ENCODE results near the gene DAGLA.
"Not testable (repeated sequence)": the region's sequence is repeated elsewhere in the genome, so short reads cannot be mapped to it uniquely, and the experiment has no call there.

Gene DAGLA

GRCh38 chr11:61654397-61654829 is 25.8 kb upstream of the DAGLA start:
- H3K4me3 ChIP-seq (ENCODE audit: control insufficient read depth, low read depth, low read length): no peak overlapping the region
- no peak for DNase-seq (ENCODE audit: low read depth)
- TF ChIP-seq, protein P1, sequence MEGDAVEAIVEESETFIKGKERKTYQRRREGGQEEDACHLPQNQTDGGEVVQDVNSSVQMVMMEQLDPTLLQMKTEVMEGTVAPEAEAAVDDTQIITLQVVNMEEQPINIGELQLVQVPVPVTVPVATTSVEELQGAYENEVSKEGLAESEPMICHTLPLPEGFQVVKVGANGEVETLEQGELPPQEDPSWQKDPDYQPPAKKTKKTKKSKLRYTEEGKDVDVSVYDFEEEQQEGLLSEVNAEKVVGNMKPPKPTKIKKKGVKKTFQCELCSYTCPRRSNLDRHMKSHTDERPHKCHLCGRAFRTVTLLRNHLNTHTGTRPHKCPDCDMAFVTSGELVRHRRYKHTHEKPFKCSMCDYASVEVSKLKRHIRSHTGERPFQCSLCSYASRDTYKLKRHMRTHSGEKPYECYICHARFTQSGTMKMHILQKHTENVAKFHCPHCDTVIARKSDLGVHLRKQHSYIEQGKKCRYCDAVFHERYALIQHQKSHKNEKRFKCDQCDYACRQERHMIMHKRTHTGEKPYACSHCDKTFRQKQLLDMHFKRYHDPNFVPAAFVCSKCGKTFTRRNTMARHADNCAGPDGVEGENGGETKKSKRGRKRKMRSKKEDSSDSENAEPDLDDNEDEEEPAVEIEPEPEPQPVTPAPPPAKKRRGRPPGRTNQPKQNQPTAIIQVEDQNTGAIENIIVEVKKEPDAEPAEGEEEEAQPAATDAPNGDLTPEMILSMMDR (conservative IDR thresholded peaks at IDR 0.05; ENCODE audit: control insufficient read depth, insufficient read depth, low read depth, low read length): no peak

DNA sequence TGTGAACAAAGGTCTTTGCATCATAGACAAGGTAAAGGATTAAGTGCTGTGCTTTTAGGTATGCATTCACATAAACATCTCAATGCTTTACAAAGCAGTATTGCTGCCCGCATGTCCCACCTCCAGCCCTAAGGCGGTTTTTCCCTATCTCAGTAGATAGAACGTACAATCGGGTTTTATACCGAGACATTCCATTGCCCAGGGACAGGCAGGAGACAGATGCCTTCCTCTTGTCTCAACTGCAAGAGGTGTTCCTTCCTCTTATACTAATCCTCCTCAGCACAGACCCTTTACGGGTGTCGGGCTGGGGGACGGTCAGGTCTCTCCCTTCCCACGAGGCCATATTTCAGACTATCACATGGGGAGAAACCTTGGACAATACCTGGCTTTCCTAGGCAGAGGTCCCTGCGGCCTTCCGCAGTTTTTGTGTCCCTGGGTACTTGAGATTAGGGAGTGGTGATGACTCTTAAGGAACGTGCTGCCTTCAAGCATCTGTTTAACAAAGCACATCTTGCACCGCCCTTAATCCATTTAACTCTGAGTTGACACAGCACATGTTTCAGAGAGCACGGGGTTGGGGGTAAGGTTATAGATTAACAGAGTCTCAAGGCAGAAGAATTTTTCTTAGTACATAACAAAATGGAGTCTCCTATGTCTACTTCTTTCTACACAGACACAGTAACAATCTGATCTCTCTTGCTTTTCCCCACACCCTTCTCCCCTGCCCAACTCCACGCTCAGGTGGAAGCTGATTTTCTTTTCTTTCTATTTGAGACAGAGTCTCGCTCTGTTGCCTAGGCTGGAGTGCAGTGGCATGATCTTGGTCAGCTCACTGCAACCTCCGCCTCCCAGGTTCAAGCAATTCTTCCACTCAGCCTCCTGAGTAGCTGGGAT is 24.7 kb upstream of the DAGLA start:
- H3K4me3 ChIP-seq (ENCODE audit: control insufficient read depth, low read depth, low read length); DNase-seq (ENCODE audit: low read depth): not testable (repeated sequence)

DNA sequence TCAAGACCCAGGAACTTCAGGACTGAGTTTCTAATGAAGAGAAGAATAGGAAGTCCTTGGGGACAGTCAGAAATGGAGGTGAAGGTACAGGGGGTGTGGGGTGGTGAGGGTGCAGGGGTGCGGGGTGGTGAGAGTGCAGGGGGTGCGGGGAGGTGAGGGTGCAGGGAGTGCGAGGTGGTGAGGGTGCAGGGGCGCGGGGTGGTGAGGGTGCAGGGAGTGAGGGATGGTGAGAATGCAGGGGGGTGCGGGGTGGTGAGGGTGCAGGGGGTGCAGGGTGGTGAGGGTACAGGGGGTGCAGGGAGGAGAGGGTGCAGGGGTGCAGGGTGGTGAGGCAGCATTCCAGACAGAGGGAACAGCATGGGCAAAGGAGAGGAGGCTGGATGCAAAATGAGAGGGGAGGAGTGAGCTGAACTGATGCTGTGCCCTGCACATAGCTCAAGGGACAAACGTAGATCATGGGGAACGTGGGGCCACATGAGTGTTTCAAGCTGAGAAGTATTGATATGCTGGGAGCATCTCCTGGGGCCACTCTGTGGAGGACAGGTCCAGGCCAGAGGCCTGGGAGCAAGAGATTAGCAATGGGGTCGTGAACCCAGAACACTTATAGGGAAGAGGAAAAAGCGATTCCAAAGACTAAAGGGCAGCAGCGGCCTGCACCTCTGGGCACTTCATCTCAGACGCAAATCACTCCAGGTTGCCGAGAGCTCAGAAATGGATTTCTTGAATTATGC is 23.7 kb upstream of the DAGLA start:
- TF ChIP-seq, protein P1 (conservative IDR thresholded peaks at IDR 0.05; ENCODE audit: control insufficient read depth, insufficient read depth, low read depth, low read length): no peak
- no peak overlapping the region for H3K4me3 ChIP-seq (ENCODE audit: control insufficient read depth, low read depth, low read length)
- DNase-seq (ENCODE audit: low read depth): no peak

DNA sequence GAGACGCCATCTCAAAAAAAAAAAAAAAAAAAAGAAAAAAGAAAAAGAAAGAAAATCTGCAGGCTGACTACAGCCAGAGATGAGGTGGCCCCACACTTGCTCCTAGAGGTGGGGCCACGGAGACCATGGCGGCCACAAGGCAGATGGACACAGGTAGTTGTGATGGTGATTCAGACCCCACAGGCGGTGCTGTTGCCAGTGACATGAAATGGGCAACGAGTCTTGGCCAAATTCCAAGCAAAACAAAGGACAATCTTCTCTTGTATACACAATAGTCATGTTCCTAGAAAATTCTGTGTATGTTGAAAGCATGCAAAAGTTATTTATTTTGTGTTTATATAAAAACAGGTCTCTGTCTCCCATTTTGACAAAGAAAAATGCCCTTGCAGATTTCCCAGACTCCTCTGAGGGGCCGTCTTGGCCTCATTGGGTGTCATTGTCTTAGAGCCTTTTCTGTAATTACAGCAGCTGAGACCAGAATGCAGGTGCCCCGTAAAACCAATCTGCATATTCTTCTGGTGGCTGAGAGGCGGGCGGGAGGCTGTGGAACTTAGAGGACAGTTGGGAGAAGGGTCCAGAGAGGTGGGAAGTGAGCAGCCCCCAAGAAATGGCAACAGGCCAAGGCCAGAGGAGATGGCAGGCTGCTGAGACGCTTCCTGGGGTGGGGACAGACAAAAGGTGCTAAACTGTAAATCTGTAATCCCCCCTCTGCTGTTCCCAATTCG is 22.5 kb upstream of the DAGLA start:
- TF ChIP-seq, protein P1 (conservative IDR thresholded peaks at IDR 0.05; ENCODE audit: control insufficient read depth, insufficient read depth, low read depth, low read length): no peak
- DNase-seq (ENCODE audit: low read depth): no peak
- no peak overlapping the region for H3K4me3 ChIP-seq (ENCODE audit: control insufficient read depth, low read depth, low read length)

- peak; percentile 19 for DNase-seq (ENCODE audit: low read depth)
- TF ChIP-seq, protein P1 (conservative IDR thresholded peaks at IDR 0.05; ENCODE audit: control insufficient read depth, insufficient read depth, low read depth, low read length): no peak
- no peak overlapping the region for H3K4me3 ChIP-seq (ENCODE audit: control insufficient read depth, low read depth, low read length)
These were observed 20.6 kb upstream of the DAGLA start for GRCh38 chr11:61659413-61660196.

DNA sequence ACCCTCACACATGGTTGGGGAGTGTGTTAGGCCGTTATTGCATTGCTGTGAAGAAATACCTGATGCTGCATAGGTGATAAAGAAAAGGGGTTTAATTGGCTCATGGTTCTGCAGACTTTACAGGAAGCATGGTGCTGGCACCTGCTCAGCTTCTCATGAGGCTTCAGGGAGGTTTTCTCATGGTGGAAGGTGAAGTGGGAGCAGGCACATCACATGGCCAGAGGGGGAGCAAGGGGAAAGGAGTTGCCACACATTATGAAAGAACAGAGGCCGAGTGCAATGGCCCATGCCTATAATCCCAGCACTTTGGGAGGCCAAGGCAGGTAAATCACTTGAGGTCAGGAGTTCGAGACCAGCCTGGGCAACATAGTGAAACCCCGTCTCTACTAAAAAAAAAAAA is 19.2 kb upstream of the DAGLA start:
- DNase-seq (ENCODE audit: low read depth); H3K4me3 ChIP-seq (ENCODE audit: control insufficient read depth, low read depth, low read length): not testable (repeated sequence)

DNA sequence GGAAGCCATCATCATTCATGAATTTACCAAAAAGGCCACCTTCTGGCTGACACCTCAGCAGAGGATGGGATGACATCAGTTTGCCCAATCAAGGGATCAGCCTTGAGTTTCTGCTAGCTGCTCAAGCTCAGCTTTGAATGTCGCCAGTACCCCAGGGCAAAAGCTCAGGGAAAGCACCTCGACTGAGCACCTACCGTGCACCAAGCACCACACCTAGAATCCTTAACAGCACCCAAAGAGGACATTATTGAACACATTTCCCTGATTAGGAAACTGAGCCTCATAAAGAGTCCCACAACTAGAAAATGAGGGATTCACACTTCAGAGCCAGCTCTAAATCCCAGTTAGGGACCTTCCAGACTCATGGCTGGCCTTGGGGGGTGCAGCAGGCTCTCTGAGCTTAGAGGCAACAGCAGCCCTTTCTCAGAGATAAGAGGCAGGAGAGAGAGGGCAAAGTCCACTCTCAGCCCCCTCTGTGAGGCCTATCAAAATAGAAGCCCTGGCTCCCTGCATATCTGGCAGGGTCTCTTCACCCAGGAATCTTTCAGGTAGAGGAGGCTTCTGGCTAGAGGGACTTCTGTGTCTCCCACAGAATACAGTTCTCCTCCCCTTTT is 13.4 kb upstream of the DAGLA start:
- TF ChIP-seq, protein P1 (conservative IDR thresholded peaks at IDR 0.05; ENCODE audit: control insufficient read depth, insufficient read depth, low read depth, low read length): no peak
- no peak overlapping the region for H3K4me3 ChIP-seq (ENCODE audit: control insufficient read depth, low read depth, low read length)
- DNase-seq (ENCODE audit: low read depth): no peak
